Head of caudate nucleus (tissue), 42 donors: Measurements from ENCODE around the gene ANKRD24.
"Not testable (repeated sequence)": the region's sequence is repeated elsewhere in the genome, so short reads cannot be mapped to it uniquely, and the experiment has no call there.

Experiments
- DNase-seq, 42 donors: peaks; one replicate each; pipeline versions ENCODE4 v3.0.0 to v3.0.0-alpha.2; 2020 to 2021; ENCODE audit warnings: mixed read lengths in 7 of 42
- intact Hi-C: fragments of 100-400 bp; cut with DNase I; formaldehyde crosslinking; loops from one replicate; pipeline ENCODE4 v1.15.0; 2022

The ANKRD24 gene

GRCh38 chr19:4256563-4256962 is 74.1 kb downstream of the ANKRD24 start:
- DNase-seq = no peak
- intact Hi-C loops = no loop called here

GRCh38 chr19:4257025-4257424 is 74.5 kb downstream of the ANKRD24 start:
- intact Hi-C loops = no loop called here
- no peak for DNase-seq

- DNase-seq = no peak
These were observed 75.7 kb downstream of the ANKRD24 start for GRCh38 chr19:4258181-4258580.

GRCh38 chr19:4260613-4261191 is 78.2 kb downstream of the ANKRD24 start:
- intact Hi-C loops = no loop called here
- no peak for DNase-seq

More at GRCh38 chr19:4258181-4258580, 75.7 kb downstream of the ANKRD24 start:
- intact Hi-C loops = no loop called here

- DNase-seq = no peak
- intact Hi-C loops = loop anchor here (5.0 kb wide), 1 partner anchor 87 kb away; no protein-coding TSS in a partner anchor
These were observed 82.3 kb downstream of the ANKRD24 start for GRCh38 chr19:4264812-4265211.

GRCh38 chr19:4266253-4267000 is 83.9 kb downstream of the ANKRD24 start:
- no peak for DNase-seq
- intact Hi-C loops = loop anchor here (5.0 kb wide), 1 partner anchor 86 kb away; no protein-coding TSS in a partner anchor

GRCh38 chr19:4267101-4267900 is 84.8 kb downstream of the ANKRD24 start:
- intact Hi-C loops = loop anchor here (5.0 kb wide), 1 partner anchor 85 kb away; no protein-coding TSS in a partner anchor
- peak in 41 of 42 donors; percentile 14 to 77 (median 51) for DNase-seq

GRCh38 chr19:4267901-4268815 is 85.7 kb downstream of the ANKRD24 start:
- DNase-seq = no peak
- intact Hi-C loops = loop anchor here (5.0 kb wide), 1 partner anchor 84 kb away; no protein-coding TSS in a partner anchor

- DNase-seq = no peak
- intact Hi-C loops = loop anchor here (5.0 kb wide), 1 partner anchor 83 kb away; no protein-coding TSS in a partner anchor
These were observed 86.4 kb downstream of the ANKRD24 start for GRCh38 chr19:4268816-4269430.

GRCh38 chr19:4272894-4273293 is 90.4 kb downstream of the ANKRD24 start:
- DNase-seq = no peak
- intact Hi-C loops = no loop called here

GRCh38 chr19:4274321-4274686 is 91.8 kb downstream of the ANKRD24 start:
- DNase-seq, intact Hi-C loops: not testable (repeated sequence)
